Astrocyte (in vitro differentiated cells and primary cell): ENCODE results near the gene EIF2S3B. TPM values are rescaled to one million over a fixed set of nuclear protein-coding genes. Genes with fewer than 3 reads are reported as not detected.

ENCODE experiments used
- DNase-seq: peaks from one replicate; pipeline ENCODE4 v3.0.0-alpha.2; 2010; ENCODE audit warnings: low read depth
- FAIRE-seq: peaks from 2 replicates; lab custom pipeline; 2011; peaks lifted over from hg19 to GRCh38; lab: Jason Lieb, UNC
- H2AFZ ChIP-seq: 2 replicates; pipeline ENCODE4 v1.6.0; 2012; ENCODE audit warnings: low read depth, low read length, inconsistent platforms
- H3K27ac ChIP-seq: 2 replicates; pipeline ENCODE4 v1.5.1; 2011; ENCODE audit warnings: low read depth, low read length, inconsistent platforms
- H3K27me3 ChIP-seq: 2 replicates; pipeline ENCODE4 v1.6.0; 2011; ENCODE audit warnings: low read length, inconsistent platforms; ENCODE audit not compliant: insufficient read depth
- H3K36me3 ChIP-seq: 2 replicates; pipeline ENCODE4 v1.5.1; 2011; ENCODE audit warnings: low read length, inconsistent platforms; ENCODE audit not compliant: insufficient read depth
- H3K4me1 ChIP-seq: 2 replicates; pipeline ENCODE4 v1.5.1; 2011; ENCODE audit warnings: low read length, inconsistent platforms; ENCODE audit not compliant: insufficient read depth
- H3K4me2 ChIP-seq: 2 replicates; pipeline ENCODE4 v1.6.0; 2012; ENCODE audit warnings: low read length, inconsistent platforms
- H3K4me3 ChIP-seq: 2 replicates; pipeline ENCODE4 v1.5.1; 2011; ENCODE audit warnings: low read depth, mild to moderate bottlenecking, low read length, inconsistent platforms; ENCODE audit not compliant: insufficient read depth
- H3K79me2 ChIP-seq: 2 replicates; pipeline ENCODE4 v1.6.0; 2012; ENCODE audit warnings: mild to moderate bottlenecking, low read length, inconsistent platforms; ENCODE audit not compliant: insufficient read depth
- H3K9ac ChIP-seq: 2 replicates; pipeline ENCODE4 v1.6.0; 2012; ENCODE audit warnings: mild to moderate bottlenecking, low read length, inconsistent platforms
- H3K9me3 ChIP-seq: 2 replicates; pipeline ENCODE4 v1.5.1; 2012; ENCODE audit warnings: low read depth, mild to moderate bottlenecking, low read length, inconsistent platforms; ENCODE audit not compliant: insufficient read depth
- H4K20me1 ChIP-seq: 2 replicates; pipeline ENCODE4 v1.6.0; 2012; ENCODE audit warnings: low read length, inconsistent platforms; ENCODE audit not compliant: insufficient read depth
- H3K27ac Mint-ChIP-seq: one replicate; pipeline ENCODE4 v1.8.0; 2021; ENCODE audit warnings: mild to moderate bottlenecking, mixed read lengths; ENCODE audit not compliant: unreplicated experiment
- H3K27me3 Mint-ChIP-seq: one replicate; pipeline ENCODE4 v1.8.0; 2021; ENCODE audit warnings: low read depth, mixed read lengths; ENCODE audit not compliant: unreplicated experiment
- H3K36me3 Mint-ChIP-seq: one replicate; pipeline ENCODE4 v1.8.0; 2021; ENCODE audit warnings: low read depth, mixed read lengths; ENCODE audit not compliant: unreplicated experiment
- H3K4me1 Mint-ChIP-seq: one replicate; pipeline ENCODE4 v1.8.0; 2021; ENCODE audit warnings: low read depth, mixed read lengths; ENCODE audit not compliant: unreplicated experiment
- H3K4me3 Mint-ChIP-seq: one replicate; pipeline ENCODE4 v1.8.0; 2021; ENCODE audit warnings: mild to moderate bottlenecking, moderate library complexity, mixed read lengths; ENCODE audit not compliant: unreplicated experiment
- H3K9me3 Mint-ChIP-seq: one replicate; pipeline ENCODE4 v1.8.0; 2021; ENCODE audit warnings: mild to moderate bottlenecking, mixed read lengths; ENCODE audit not compliant: unreplicated experiment
- CTCF ChIP-seq: IDR thresholded peaks from 2 replicates; pipeline ENCODE4 v1.5.1; 2011; ENCODE audit warnings: low read depth, mild to moderate bottlenecking, inconsistent platforms, low read length, moderate library complexity; ENCODE audit not compliant: insufficient read depth
- EZH2 ChIP-seq: IDR thresholded peaks from 2 replicates; pipeline ENCODE4 v1.6.1; 2012; ENCODE audit warnings: mild to moderate bottlenecking, low read length, inconsistent platforms; ENCODE audit not compliant: insufficient read depth
- total RNA-seq: library from RNA; stranded (reverse); gene quantifications from 2 replicates; pipeline ENCODE4 v1.2.1, GENCODE V29; 2021

Gene EIF2S3B
- total RNA-seq, 1 donor from 2014 or later: 5.4 TPM

- H3K9ac ChIP-seq: no peak overlapping the region
- peaks cover 3% of the 10 kb centered on the region for H3K27me3 ChIP-seq
- no peak overlapping the region for H3K4me3 ChIP-seq
- Mint-ChIP-seq H3K27me3 (no peaks in the 10 kb centered on the region), H3K4me3 (no peak overlapping the region), H3K27ac (no peak overlapping the region), H3K4me1 (peaks cover 4% of the 10 kb centered on the region), H3K9me3 (peaks cover 3% of the 10 kb centered on the region), H3K36me3 (no peaks in the 10 kb centered on the region)
- no peaks in the 10 kb centered on the region for H3K9me3 ChIP-seq
- no peaks in the 10 kb centered on the region for H3K36me3 ChIP-seq
- H3K79me2 ChIP-seq: no peaks in the 10 kb centered on the region
- FAIRE-seq (no peak), DNase-seq (no peak)
- H2AFZ ChIP-seq: no peak overlapping the region
- no peaks in the 10 kb centered on the region for H4K20me1 ChIP-seq
- no peak for TF ChIP-seq EZH2
- no peak for TF ChIP-seq CTCF
- H3K4me1 ChIP-seq: no peaks in the 10 kb centered on the region
- no peak overlapping the region for H3K4me2 ChIP-seq
- no peak overlapping the region for H3K27ac ChIP-seq
Measured at GRCh38 chr12:10554228-10554755, 48.6 kb downstream of the EIF2S3B start.

- Mint-ChIP-seq H3K27ac (no peak overlapping the region), H3K27me3 (no peaks in the 10 kb centered on the region), H3K9me3 (peaks cover 3% of the 10 kb centered on the region), H3K36me3 (no peaks in the 10 kb centered on the region), H3K4me3 (no peak overlapping the region), H3K4me1 (peaks cover 4% of the 10 kb centered on the region)
- peaks cover 3% of the 10 kb centered on the region for H3K27me3 ChIP-seq
- H3K4me2 ChIP-seq: no peak overlapping the region
- no peaks in the 10 kb centered on the region for H4K20me1 ChIP-seq
- FAIRE-seq (no peak), DNase-seq (no peak)
- no peaks in the 10 kb centered on the region for H3K79me2 ChIP-seq
- no peaks in the 10 kb centered on the region for H3K36me3 ChIP-seq
- no peak overlapping the region for H2AFZ ChIP-seq
- H3K9ac ChIP-seq: no peak overlapping the region
- H3K4me1 ChIP-seq: no peaks in the 10 kb centered on the region
- no peaks in the 10 kb centered on the region for H3K9me3 ChIP-seq
- TF ChIP-seq EZH2: no peak
- H3K4me3 ChIP-seq: no peak overlapping the region
- H3K27ac ChIP-seq: no peak overlapping the region
Measured at GRCh38 chr12:10554756-10555481, 49.2 kb downstream of the EIF2S3B start.

- DNase-seq (no peak), FAIRE-seq (no peak)
- Histone ChIP-seq H3K9ac (no peak overlapping the region), H2AFZ (no peak overlapping the region), H3K4me1 (no peaks in the 10 kb centered on the region), H3K27ac (no peak overlapping the region), H3K79me2 (no peaks in the 10 kb centered on the region), H3K27me3 (peaks cover 3% of the 10 kb centered on the region), H4K20me1 (no peaks in the 10 kb centered on the region), H3K9me3 (no peaks in the 10 kb centered on the region), H3K4me3 (no peak overlapping the region), H3K4me2 (no peak overlapping the region), H3K36me3 (no peaks in the 10 kb centered on the region)
- Mint-ChIP-seq H3K27ac (no peak overlapping the region), H3K4me1 (peaks cover 4% of the 10 kb centered on the region), H3K36me3 (no peaks in the 10 kb centered on the region), H3K27me3 (no peaks in the 10 kb centered on the region), H3K9me3 (peaks cover 3% of the 10 kb centered on the region), H3K4me3 (no peak overlapping the region)
- TF ChIP-seq CTCF (no peak), EZH2 (no peak)
Measured at GRCh38 chr12:10557329-10557728, 51.6 kb downstream of the EIF2S3B start.
